GM12878 (cell line): ENCODE measurements around the gene EIF2B4. TPM values are rescaled to one million over a fixed set of nuclear protein-coding genes. Genes with fewer than 3 reads are reported as not detected.

Source experiments
- CBX5 ChIP-seq: sonication (generic); IDR thresholded peaks from 2 replicates; pipeline ENCODE4 v1.6.1; 2016; ENCODE audit warnings: low read depth, moderate library complexity, mild to moderate bottlenecking, inconsistent platforms
- CHD1 ChIP-seq: IDR thresholded peaks from 2 replicates; pipeline ENCODE4 v1.6.1; 2012; ENCODE audit warnings: low read depth, low read length, improper control_type of control experiment
- CTCF ChIP-seq, 3 experiments: IDR thresholded peaks in 2 of 3; conservative IDR thresholded peaks in 1 of 3; 2 replicates each; pipeline ENCODE4 v1.5.1; 2011; ENCODE audit warnings: low read depth in 3 of 3, low read length in 3 of 3, mild to moderate bottlenecking in 3 of 3, control low read depth in 2 of 3, moderate library complexity in 2 of 3, inconsistent platforms in 1 of 3, mixed read lengths in 1 of 3; ENCODE audit not compliant: control insufficient read depth in 2 of 3, insufficient read depth in 1 of 3; ENCODE audit errors: extremely low read depth in 1 of 3
- ELK1 ChIP-seq: IDR thresholded peaks from 2 replicates; pipeline ENCODE4 v1.6.1; 2012; ENCODE audit warnings: low read depth, low read length, improper control_type of control experiment
- FOXM1 ChIP-seq: IDR thresholded peaks from 2 replicates; pipeline ENCODE4 v1.6.1; 2012; ENCODE audit warnings: low read depth, mild to moderate bottlenecking, inconsistent platforms, low read length, moderate library complexity
- GABPA ChIP-seq: IDR thresholded peaks from 2 replicates; pipeline ENCODE4 v1.6.1; 2014; ENCODE audit warnings: antibody characterized with exemption, low read depth, mild to moderate bottlenecking, inconsistent platforms
- IKZF1 ChIP-seq: fragments of 450-650 bp; conservative IDR thresholded peaks from 2 replicates; pipeline ENCODE4 v1.6.1; 2017; ENCODE audit warnings: antibody characterized with exemption, mild to moderate bottlenecking
- NFYB ChIP-seq: IDR thresholded peaks from 2 replicates; pipeline ENCODE4 v1.6.1; 2011; ENCODE audit warnings: low read depth, mild to moderate bottlenecking, low read length, improper control_type of control experiment, moderate library complexity; ENCODE audit not compliant: insufficient read depth
- PML ChIP-seq: IDR thresholded peaks from 2 replicates; pipeline ENCODE4 v1.6.1; 2012; ENCODE audit warnings: low read length, inconsistent platforms
- RAD51 ChIP-seq: fragments of 450-650 bp; IDR thresholded peaks from 2 replicates; pipeline ENCODE4 v1.6.1; 2016; ENCODE audit warnings: moderate library complexity, mild to moderate bottlenecking, inconsistent platforms
- SKIL ChIP-seq: fragments of 450-650 bp; IDR thresholded peaks from 2 replicates; pipeline ENCODE4 v1.6.1; 2017; ENCODE audit warnings: mild to moderate bottlenecking, low read depth, inconsistent platforms; ENCODE audit not compliant: poor library complexity, severe bottlenecking
- SP1 ChIP-seq: IDR thresholded peaks from one replicate; pipeline ENCODE4 v1.6.1; 2011; ENCODE audit warnings: low read depth, low read length
- polyA plus RNA-seq, 11 experiments: library from polyadenylated mRNA; depleted of rRNA in 4 of 11; unstranded in 6 of 11; stranded (reverse) in 5 of 11; fragments of >200 nt; fragmentation: Nextera tagmentation in 4 of 11; fragmentation: Illumina TruSeq in 1 of 11; extraction: Ambion mirVana in 4 of 11; extraction: Trizol in 1 of 11; gene quantifications; 1 replicate in 1 of 11; 2 replicates in 10 of 11; pipeline versions ENCODE4 v1.2.1 to v1.2.3, GENCODE V29; 2011 to 2016; ENCODE audit warnings: inconsistent platforms in 2 of 11, missing spikeins in 2 of 11, low read depth in 1 of 11
- total RNA-seq, 4 experiments: library from RNA; depleted of rRNA in 3 of 4; stranded (reverse); fragments of >200 nt in 3 of 4; fragmentation: Illumina TruSeq in 1 of 4; extraction: Trizol in 1 of 4; gene quantifications; 2 replicates each; pipeline versions ENCODE4 v1.2.1 to v1.2.3, GENCODE V29; 2013 to 2021

The EIF2B4 gene
- total and polyA plus RNA-seq, 10 of the 15 experiments (the other 5 are each of a cell fraction or from before 2014, with no cell fraction given) = 13.4 to 53.9 (median 27.5) TPM

DNA sequence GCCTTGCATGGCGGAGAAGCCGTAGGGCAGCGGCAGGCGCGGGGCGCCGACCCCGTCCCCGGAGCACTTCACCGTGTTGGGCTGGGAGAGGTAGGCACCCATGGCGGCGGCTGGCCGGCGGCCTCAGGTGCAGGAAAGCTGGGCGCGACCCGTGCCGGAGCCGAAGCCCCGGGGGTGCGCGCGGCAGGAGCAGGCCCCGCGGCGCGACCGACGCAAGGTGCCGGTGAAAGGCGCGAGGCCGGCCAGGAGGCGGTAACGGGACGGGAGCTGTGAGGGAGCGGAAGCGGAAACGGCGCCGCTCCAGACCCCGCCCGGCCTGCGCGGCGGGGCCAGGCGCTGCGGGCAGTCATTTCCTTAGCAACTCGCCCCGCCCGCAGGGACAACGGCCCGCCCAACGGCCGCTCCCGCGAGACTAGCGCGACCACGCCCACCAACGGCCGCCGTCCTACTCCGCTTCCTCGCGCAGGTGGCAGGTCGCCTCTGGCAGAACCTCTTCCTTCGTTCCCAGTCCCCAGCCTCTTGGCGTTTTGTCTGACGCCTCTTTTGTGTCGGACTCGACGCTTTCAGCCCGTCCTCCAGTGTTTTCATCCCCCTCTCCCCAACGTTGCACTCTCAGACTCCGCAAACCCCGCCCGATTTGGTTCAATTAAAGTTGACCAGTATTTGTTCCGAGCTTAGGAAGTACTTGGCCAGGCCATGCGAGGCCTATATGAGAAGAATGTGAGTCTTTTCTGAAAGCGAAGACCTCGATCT, 39.4 kb upstream of the EIF2B4 start, which contains the start of gene PPM1G (continued):
- TF ChIP-seq FOXM1 = no peak
- peak; percentile 81 for TF ChIP-seq GABPA
- TF ChIP-seq SKIL = no peak
- TF ChIP-seq ELK1 = no peak
- peak; percentile 85 for TF ChIP-seq SP1
- no peak for TF ChIP-seq CHD1
- TF ChIP-seq PML = peak; percentile 92
- TF ChIP-seq RAD51 = no peak
- TF ChIP-seq IKZF1 = peak; percentile 83
- no peak for TF ChIP-seq CBX5
- no peak for TF ChIP-seq CTCF (IDR thresholded peaks at IDR 0.05 in 2 of 3, conservative IDR thresholded peaks at IDR 0.05 in 1 of 3; ENCODE audit: control insufficient read depth in 2 of 3, extremely low read depth in 1 of 3, insufficient read depth in 1 of 3, low read depth in 3 of 3, low read length in 3 of 3)
- TF ChIP-seq NFYB = no peak
